Heart right ventricle (tissue), 16 donors: ENCODE measurements around the gene APOL6. TPM values are rescaled to one million over a fixed set of nuclear protein-coding genes. Genes with fewer than 3 reads are reported as not detected.

Source experiments
- ATAC-seq, 8 donors: fragments of 200-7000 bp; cut with Tn5 transposase; one replicate each; pipeline ENCODE4 v1.9.1; 2020; ENCODE audit warnings: mild to moderate bottlenecking in 8 of 8, moderate library complexity in 8 of 8, moderate number of reproducible peaks in 1 of 8
- DNase-seq, 2 donors: peaks; one replicate each; pipeline ENCODE4 v3.0.0-alpha.2; 2020
- H3K27ac ChIP-seq, 10 donors: fragments of 200-600 bp; sonication (generic) in 2 of 10; one replicate each; pipeline versions ENCODE4 v1.5.0 to v1.8.0; 2020 to 2022; ENCODE audit warnings: mild to moderate bottlenecking in 3 of 10
- H3K27me3 ChIP-seq, 7 donors: fragments of 200-600 bp; one replicate each; pipeline ENCODE4 v1.8.0; 2021 to 2022; ENCODE audit warnings: mild to moderate bottlenecking in 2 of 7
- H3K36me3 ChIP-seq, 9 donors: fragments of 200-600 bp; sonication (generic) in 1 of 9; one replicate each; pipeline versions ENCODE4 v1.5.0 to v1.8.0; 2020 to 2022; ENCODE audit warnings: mild to moderate bottlenecking in 2 of 9
- H3K4me1 ChIP-seq, 9 donors: fragments of 200-600 bp; sonication (generic) in 1 of 9; one replicate each; pipeline versions ENCODE4 v1.5.0 to v1.8.0; 2020 to 2022; ENCODE audit warnings: mild to moderate bottlenecking in 4 of 9
- H3K4me3 ChIP-seq, 10 donors: fragments of 200-600 bp; sonication (generic) in 2 of 10; one replicate each; pipeline versions ENCODE4 v1.5.0 to v1.8.0; 2020 to 2022; ENCODE audit warnings: mild to moderate bottlenecking in 7 of 10, moderate library complexity in 2 of 10
- H3K9me3 ChIP-seq, 11 donors: fragments of 200-600 bp in 10 of 11; sonication (generic) in 2 of 11; one replicate each; pipeline versions ENCODE4 v1.5.0 to v1.8.0; 2013 to 2022; ENCODE audit warnings: mild to moderate bottlenecking in 2 of 11, control low read depth in 1 of 11, moderate library complexity in 1 of 11
- WGBS, 2 donors: extraction: QIAGEN DNeasy Blood & Tissue Kit; methylation state at CpG; one replicate each; pipeline ENCODE4 v1.1.7; 2013; ENCODE audit warnings: inconsistent platforms in 1 of 2; 5-methylcytosine and 5-hydroxymethylcytosine counted together
- intact Hi-C, 10 donors: fragments of 100-400 bp; cut with DNase I; formaldehyde crosslinking; loops; one replicate each; pipeline versions ENCODE4 v1.11.1 to v1.14.2; 2022
- polyA plus RNA-seq, 2 donors: library from polyadenylated mRNA; stranded (reverse); fragments of 200-250 nt; gene quantifications; one replicate each; pipeline ENCODE4 v1.2.3, GENCODE V29; 2013
- total RNA-seq, 10 donors: library from RNA; stranded (reverse); fragmentation: NEBNext Ultra II Directional in 3 of 10; extraction: Animal tissue kit (Norgen Biotek cat#: 25700) in 3 of 10; gene quantifications; one replicate each; pipeline versions ENCODE4 v1.2.1 to v1.2.4, GENCODE V29; 2021 to 2023
- TF ChIP-seq, protein P1 (sequence below), 9 donors: fragments of 200-600 bp; sonication (generic) in 2 of 9; IDR thresholded peaks; one replicate each; pipeline versions ENCODE4 v1.5.0 to v1.8.0; 2021 to 2022; ENCODE audit warnings: antibody characterized with exemption in 9 of 9, mild to moderate bottlenecking in 5 of 9, moderate library complexity in 1 of 9
- donor health status: Arrhythmogenic right ventricular cardiomyopathy.
- donor health status: ischemic (EF 13 %, LVEDD 7.1; RV severe dilation, severe dysfunction).
- donor health status: healthy with polysubstance abuse.
- donor health status: DM: no; HTN: yes; CAD: no.
- donor health status: DM: no; HTN: no; CAD: no.
- donor health status: ischemic (EF 25% LVEDD 6.9; RV normal size, moderate dysfunction).
- donor health status: ischemic (EF 25% LVEDD 5.7; RV mildly dilated, moderate dysfunction).
- donor health status: healthy.
- donor health status: DM: yes; HTN: yes; CAD: no.
- donor health status: Ischemic cardiomyopathy.
- donor health status: ischemic (EF 35%, LVEDD 5.7; RV mildly dilated, moderate dysfunction).
- donor health status: nonischemic (EF 11% LVEDD 7.7; RV severe dilation, severe dysfunction).
- donor health status: DM: yes; HTN: yes; CAD: no.
- donor health status: PGD.
- donor health status: ischemic (EF 29% LVEDD 5.4; RV normal size, mild dysfunction).
- donor health status: nonischemic (EF 23%, LVEDD 6.1; RV moderate dilation, normal function).

Gene APOL6
- total and polyA plus RNA-seq, 12 donors: 1.7 to 51.9 (median 7.6) TPM

DNA sequence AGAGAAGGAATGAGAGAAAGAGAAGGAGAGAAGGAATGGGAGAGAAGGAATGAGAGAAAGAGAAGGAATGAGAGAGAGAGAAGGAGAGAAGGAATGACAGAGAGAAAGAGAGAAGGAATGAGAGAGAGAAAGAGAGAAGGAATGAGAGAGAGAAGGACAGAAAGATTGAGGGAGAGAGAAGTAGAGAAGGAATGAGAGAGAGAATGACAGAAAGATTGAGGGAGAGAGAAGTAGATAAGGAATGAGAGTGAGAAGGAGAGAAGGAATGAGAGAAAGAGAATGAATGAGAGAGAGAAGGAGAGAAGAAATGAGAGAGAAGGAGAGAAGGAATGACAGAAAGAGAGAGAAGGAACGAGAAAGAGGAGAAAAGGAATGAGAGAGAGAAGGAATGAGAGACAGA, 35.3 kb downstream of the APOL6 start:
- no peak for DNase-seq
- no peak for ATAC-seq
- TF ChIP-seq, protein P1, sequence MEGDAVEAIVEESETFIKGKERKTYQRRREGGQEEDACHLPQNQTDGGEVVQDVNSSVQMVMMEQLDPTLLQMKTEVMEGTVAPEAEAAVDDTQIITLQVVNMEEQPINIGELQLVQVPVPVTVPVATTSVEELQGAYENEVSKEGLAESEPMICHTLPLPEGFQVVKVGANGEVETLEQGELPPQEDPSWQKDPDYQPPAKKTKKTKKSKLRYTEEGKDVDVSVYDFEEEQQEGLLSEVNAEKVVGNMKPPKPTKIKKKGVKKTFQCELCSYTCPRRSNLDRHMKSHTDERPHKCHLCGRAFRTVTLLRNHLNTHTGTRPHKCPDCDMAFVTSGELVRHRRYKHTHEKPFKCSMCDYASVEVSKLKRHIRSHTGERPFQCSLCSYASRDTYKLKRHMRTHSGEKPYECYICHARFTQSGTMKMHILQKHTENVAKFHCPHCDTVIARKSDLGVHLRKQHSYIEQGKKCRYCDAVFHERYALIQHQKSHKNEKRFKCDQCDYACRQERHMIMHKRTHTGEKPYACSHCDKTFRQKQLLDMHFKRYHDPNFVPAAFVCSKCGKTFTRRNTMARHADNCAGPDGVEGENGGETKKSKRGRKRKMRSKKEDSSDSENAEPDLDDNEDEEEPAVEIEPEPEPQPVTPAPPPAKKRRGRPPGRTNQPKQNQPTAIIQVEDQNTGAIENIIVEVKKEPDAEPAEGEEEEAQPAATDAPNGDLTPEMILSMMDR (IDR thresholded peaks at IDR 0.05): no peak
- H3K27ac ChIP-seq: no peak overlapping the region
- no peak overlapping the region for H3K4me3 ChIP-seq
- no peaks in the 10 kb centered on the region for H3K36me3 ChIP-seq
- peaks cover 0 to 11% (median 4%) of the 10 kb centered on the region in 11 donors for H3K9me3 ChIP-seq
- H3K27me3 ChIP-seq: no peaks in the 10 kb centered on the region
- 82 to 100% methylated on average over 1 of the region's 1 CpG for WGBS, 2 donors
- intact Hi-C loops: loop anchor here in 1 of 10 donors (10.0 kb wide), 1 partner anchor 231 kb away; no protein-coding TSS in a partner anchor
- H3K4me1 ChIP-seq: peaks cover 0 to 12% (median 0%) of the 10 kb centered on the region in 9 donors

DNA sequence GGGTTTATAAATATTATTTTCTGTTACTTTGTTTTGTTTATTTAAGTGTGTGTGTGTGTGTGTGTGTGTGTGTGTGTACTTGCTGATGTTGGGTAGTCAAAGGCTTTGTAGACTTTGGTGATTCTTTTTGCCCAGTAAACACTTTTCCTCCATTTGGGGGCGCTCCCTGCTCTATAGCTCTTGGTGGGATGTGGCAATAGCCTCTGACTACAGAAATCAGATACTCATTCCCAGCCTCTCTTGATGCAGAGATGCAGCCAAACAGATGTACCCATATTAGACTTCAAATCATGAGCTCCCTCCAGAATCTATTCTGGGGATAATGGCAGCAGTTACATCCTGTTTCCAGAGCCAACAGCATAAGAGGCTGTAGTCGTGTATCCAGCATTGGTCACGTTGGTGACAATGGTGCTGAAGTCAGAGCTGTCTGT, 36.0 kb downstream of the APOL6 start:
- Histone ChIP-seq H3K9me3 (peaks cover 0 to 11% (median 4%) of the 10 kb centered on the region in 11 donors), H3K27ac (peak overlapping the region in 3 of 10 donors; percentile 5 to 31 (median 26)), H3K4me3 (no peak overlapping the region), H3K4me1 (peaks cover 0 to 12% (median 0%) of the 10 kb centered on the region in 9 donors), H3K27me3 (no peaks in the 10 kb centered on the region), H3K36me3 (no peaks in the 10 kb centered on the region)
- DNase-seq (peak in 1 of 2 donors; percentile 28), ATAC-seq (peak; percentile 67 to 96 (median 90))
- 12 to 22% methylated on average over 3 of the region's 3 CpGs for WGBS, 2 donors
- TF ChIP-seq, protein P1 (IDR thresholded peaks at IDR 0.05): peak in 8 of 9 donors; percentile 5 to 47 (median 26)
- intact Hi-C loops: loop anchor here in 2 of 10 donors (2.0 to 10.0 kb wide), 2 partner anchors 231 to 237 kb away; no protein-coding TSS in a partner anchor

DNA sequence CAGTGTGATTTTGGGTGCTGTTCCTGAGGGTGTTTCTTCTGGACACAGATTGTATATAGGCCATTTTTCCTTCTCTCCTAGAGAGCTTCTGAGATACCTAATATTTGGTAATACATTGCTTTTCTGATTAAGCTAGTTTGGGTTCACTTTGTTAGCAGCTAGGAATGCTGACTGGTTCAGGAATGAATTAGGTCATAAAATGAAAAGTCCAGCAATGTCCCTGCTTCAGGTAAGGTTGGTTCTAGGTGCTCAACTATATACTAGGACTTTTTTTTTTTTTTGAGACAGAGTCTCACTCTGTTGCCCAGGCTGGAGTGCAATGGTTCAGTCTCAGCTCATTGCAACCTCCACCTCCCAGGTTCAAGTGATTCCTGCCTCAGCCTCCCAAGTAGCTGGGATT, 36.5 kb downstream of the APOL6 start:
- intact Hi-C loops: loop anchor here in 2 of 10 donors (2.0 to 10.0 kb wide), 2 partner anchors 230 to 236 kb away; no protein-coding TSS in a partner anchor
- no peaks in the 10 kb centered on the region for H3K27me3 ChIP-seq
- H3K27ac ChIP-seq: peak overlapping the region in 3 of 10 donors; percentile 5 to 31 (median 26)

DNA sequence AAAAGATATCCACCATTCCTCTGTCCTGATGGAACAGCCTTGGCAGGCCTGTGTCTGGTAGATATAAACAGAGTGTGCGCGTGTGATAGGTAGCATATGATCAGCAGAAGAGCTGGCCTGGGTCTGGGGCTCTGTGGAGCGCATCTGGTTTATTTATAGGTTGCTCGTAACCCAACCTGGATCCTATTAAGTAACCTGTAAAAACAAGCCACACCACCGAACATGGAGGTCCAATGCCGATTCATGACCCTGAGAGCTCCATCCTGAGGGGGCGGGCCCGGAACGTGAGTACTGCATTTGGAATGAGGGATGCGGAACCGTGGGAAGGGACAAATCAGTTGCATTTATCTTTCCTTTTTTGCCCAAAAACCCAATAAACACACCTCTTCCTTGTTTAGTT, 37.5 kb downstream of the APOL6 start:
- intact Hi-C loops: loop anchor here in 2 of 10 donors (2.0 to 10.0 kb wide), 2 partner anchors 229 to 235 kb away; no protein-coding TSS in a partner anchor
- ATAC-seq: no peak
- DNase-seq: no peak

More for the DNA sequence above, 36.5 kb downstream of the APOL6 start:
- peaks cover 0 to 11% (median 4%) of the 10 kb centered on the region in 11 donors for H3K9me3 ChIP-seq
- ATAC-seq (peak in 1 of 8 donors; percentile 11), DNase-seq (no peak)
- H3K4me1 ChIP-seq: peaks cover 0 to 12% (median 0%) of the 10 kb centered on the region in 9 donors
- TF ChIP-seq, protein P1 (IDR thresholded peaks at IDR 0.05): no peak
- no peaks in the 10 kb centered on the region for H3K36me3 ChIP-seq
- no peak overlapping the region for H3K4me3 ChIP-seq

More for the DNA sequence above, 37.5 kb downstream of the APOL6 start:
- Histone ChIP-seq H3K36me3 (no peaks in the 10 kb centered on the region), H3K4me1 (peaks cover 0 to 12% (median 0%) of the 10 kb centered on the region in 9 donors), H3K27me3 (no peaks in the 10 kb centered on the region), H3K27ac (no peak overlapping the region), H3K4me3 (no peak overlapping the region), H3K9me3 (peaks cover 0 to 11% (median 4%) of the 10 kb centered on the region in 11 donors)
- WGBS, 2 donors: 86 to 87% methylated on average over 11 of the region's 11 CpGs
- TF ChIP-seq, protein P1 (IDR thresholded peaks at IDR 0.05): no peak
